Fibroblast of villous mesenchyme (primary cell): ENCODE results near the gene CRTC1. TPM values are rescaled to one million over a fixed set of nuclear protein-coding genes. Genes with fewer than 3 reads are reported as not detected.

Experiments used
- DNase-seq: peaks from one replicate; pipeline ENCODE4 v3.0.0-alpha.2; 2010; ENCODE audit warnings: low read depth
- H3K4me3 ChIP-seq: 2 replicates; pipeline ENCODE4 v1.5.1; 2011; ENCODE audit warnings: low read depth, mild to moderate bottlenecking, low read length
- CTCF ChIP-seq: IDR thresholded peaks from 2 replicates; pipeline ENCODE4 v1.5.1; 2012; ENCODE audit warnings: low read depth, mild to moderate bottlenecking, low read length; ENCODE audit not compliant: insufficient read depth
- total RNA-seq: library from RNA; depleted of rRNA; stranded (reverse); fragments of >200 nt; gene quantifications from 2 replicates; pipeline ENCODE4 v1.2.3, GENCODE V29; 2012

Gene CRTC1
- total RNA-seq, 1 donor = 2.2 TPM

GRCh38 chr19:18647807-18648206 lies 35.7 kb upstream of the CRTC1 start:
- H3K4me3 ChIP-seq = no peak overlapping the region
- no peak for TF ChIP-seq CTCF
- no peak for DNase-seq

- no peak for TF ChIP-seq CTCF
- H3K4me3 ChIP-seq = peak overlapping the region; percentile 29
- DNase-seq = peak; percentile 43
Measured at GRCh38 chr19:18648973-18649315, 34.5 kb upstream of the CRTC1 start.

- H3K4me3 ChIP-seq = peak overlapping the region; percentile 29
- peak; percentile 85 for DNase-seq
- TF ChIP-seq CTCF = no peak
Measured at GRCh38 chr19:18649371-18650020, 34.0 kb upstream of the CRTC1 start.

- peak overlapping the region; percentile 24 for H3K4me3 ChIP-seq
- TF ChIP-seq CTCF = no peak
- peak; percentile 94 for DNase-seq
Measured at GRCh38 chr19:18650021-18650390, 33.5 kb upstream of the CRTC1 start.

- peak overlapping the region; percentile 24 for H3K4me3 ChIP-seq
- TF ChIP-seq CTCF = no peak
- peak; percentile 92 for DNase-seq
Measured at GRCh38 chr19:18650468-18651041, 32.9 kb upstream of the CRTC1 start.

GRCh38 chr19:18651300-18651699 lies 32.2 kb upstream of the CRTC1 start:
- no peak for DNase-seq
- TF ChIP-seq CTCF = no peak
- no peak overlapping the region for H3K4me3 ChIP-seq

- DNase-seq = no peak
- no peak overlapping the region for H3K4me3 ChIP-seq
- TF ChIP-seq CTCF = no peak
Measured at GRCh38 chr19:18651733-18652132, 31.7 kb upstream of the CRTC1 start.
